ENCODE data around the gene KRTAP1-5.

GRCh38 chr17:41001795-41002194, 25.2 kb downstream of the KRTAP1-5 start:
- TF ChIP-seq POLR2A (IDR thresholded peaks at IDR 0.05; ENCODE audit: low read length): no peak
- TF ChIP-seq GATA1 (IDR thresholded peaks at IDR 0.05; ENCODE audit: low read depth, low read length): no peak
